AG10803 (cell line): ENCODE measurements around the gene PHLPP1.

Experiments
- DNase-seq: peaks from one replicate; pipeline ENCODE4 v3.0.0; 2010; ENCODE audit warnings: low read depth
- H3K4me3 ChIP-seq: 2 replicates; pipeline ENCODE4 v1.5.1; 2011; ENCODE audit warnings: mild to moderate bottlenecking, low read length, control low read depth
- TF ChIP-seq, protein P1 (sequence below): conservative IDR thresholded peaks from 2 replicates; pipeline ENCODE4 v1.5.1; 2011; ENCODE audit warnings: mild to moderate bottlenecking, low read length, control low read depth, inconsistent platforms

Gene PHLPP1

DNA sequence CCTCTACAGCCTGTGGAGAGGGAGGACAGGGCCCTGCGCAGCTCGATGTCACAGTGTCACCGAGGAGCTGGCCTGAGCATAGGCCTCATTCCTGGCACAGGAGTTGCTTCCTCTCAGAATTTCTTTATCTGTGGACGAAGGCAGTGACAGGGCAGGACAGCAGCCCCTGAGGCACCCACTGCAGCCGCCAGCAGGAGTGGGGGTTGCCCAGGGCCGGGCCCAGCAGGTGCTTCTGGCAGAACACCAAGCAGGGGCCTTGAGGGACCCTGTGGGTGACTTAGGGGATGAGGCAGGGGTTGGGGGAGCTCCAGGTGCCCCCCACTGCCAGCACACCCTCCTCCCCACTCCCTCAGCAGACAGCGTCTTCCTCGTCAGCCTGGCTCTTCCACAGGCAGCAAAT is 290.0 kb downstream of the PHLPP1 start:
- no peak overlapping the region for H3K4me3 ChIP-seq
- TF ChIP-seq, protein P1, sequence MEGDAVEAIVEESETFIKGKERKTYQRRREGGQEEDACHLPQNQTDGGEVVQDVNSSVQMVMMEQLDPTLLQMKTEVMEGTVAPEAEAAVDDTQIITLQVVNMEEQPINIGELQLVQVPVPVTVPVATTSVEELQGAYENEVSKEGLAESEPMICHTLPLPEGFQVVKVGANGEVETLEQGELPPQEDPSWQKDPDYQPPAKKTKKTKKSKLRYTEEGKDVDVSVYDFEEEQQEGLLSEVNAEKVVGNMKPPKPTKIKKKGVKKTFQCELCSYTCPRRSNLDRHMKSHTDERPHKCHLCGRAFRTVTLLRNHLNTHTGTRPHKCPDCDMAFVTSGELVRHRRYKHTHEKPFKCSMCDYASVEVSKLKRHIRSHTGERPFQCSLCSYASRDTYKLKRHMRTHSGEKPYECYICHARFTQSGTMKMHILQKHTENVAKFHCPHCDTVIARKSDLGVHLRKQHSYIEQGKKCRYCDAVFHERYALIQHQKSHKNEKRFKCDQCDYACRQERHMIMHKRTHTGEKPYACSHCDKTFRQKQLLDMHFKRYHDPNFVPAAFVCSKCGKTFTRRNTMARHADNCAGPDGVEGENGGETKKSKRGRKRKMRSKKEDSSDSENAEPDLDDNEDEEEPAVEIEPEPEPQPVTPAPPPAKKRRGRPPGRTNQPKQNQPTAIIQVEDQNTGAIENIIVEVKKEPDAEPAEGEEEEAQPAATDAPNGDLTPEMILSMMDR: no peak
- no peak for DNase-seq

GRCh38 chr18:63007231-63007630 is 291.9 kb downstream of the PHLPP1 start:
- TF ChIP-seq, protein P1: no peak
- no peak for DNase-seq
- H3K4me3 ChIP-seq: no peak overlapping the region

DNA sequence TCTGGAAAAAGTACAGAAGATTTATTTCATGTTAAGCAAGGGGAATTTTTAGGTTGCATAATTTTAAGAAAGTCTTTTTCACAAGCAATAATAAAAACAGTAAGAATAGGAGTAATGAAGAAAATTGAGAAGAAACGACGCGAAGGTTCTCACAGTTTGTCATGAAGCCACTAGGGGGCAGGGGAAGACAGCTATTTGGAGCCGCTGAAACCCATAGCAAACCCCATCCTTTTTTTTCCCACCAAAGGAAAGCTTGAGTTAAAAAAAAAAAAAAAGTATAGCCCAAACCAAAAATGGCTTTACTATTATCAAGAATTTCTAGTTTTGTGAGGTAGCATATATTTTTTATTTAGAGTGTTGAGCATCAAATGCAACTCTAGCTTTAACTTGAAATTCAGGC is 300.9 kb downstream of the PHLPP1 start:
- TF ChIP-seq, protein P1: peak; percentile 91
- DNase-seq: peak; percentile 64
- H3K4me3 ChIP-seq: no peak overlapping the region

DNA sequence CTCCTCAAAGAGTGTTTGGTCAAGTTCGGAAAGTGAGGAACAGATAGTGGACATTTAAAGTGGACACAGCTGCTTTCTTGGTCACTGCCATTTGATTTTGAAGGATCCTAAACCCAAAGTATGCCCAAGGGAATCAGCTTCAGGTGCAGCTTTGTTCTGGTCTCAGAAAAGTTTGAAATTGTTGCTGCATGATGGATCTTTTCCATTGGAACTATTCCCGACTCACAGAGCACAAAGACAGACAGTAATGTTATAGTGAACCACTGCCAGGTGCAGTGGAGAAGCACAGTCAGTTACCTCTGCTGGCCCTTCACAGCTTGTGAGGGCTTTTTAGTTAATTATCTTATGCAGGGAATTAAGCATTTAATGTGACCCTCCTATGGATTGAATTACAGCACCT is 301.7 kb downstream of the PHLPP1 start:
- TF ChIP-seq, protein P1: no peak
- DNase-seq: no peak
- H3K4me3 ChIP-seq: no peak overlapping the region

DNA sequence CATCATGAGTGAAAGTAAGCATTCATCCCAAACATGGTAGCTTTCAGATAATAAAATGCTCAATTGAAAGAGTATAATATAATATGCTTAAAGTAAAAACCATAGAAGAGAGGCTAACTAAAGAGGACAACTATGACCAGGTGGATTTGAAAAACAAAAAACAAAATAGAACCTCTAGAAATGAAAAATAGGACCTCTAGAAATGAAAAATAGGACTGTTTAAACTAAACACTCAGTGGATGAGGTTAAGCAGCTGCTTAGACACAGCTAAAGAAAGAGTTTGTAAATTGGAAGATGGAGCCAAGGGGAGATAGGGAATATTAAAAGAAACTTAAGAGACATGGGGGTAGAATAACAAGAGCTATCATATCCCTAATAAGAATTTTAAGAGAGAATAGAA is 302.6 kb downstream of the PHLPP1 start:
- no peak overlapping the region for H3K4me3 ChIP-seq
- TF ChIP-seq, protein P1: no peak
- DNase-seq: no peak

- no peak for DNase-seq
- TF ChIP-seq, protein P1: peak; percentile 19
- H3K4me3 ChIP-seq: no peak overlapping the region
Observed at GRCh38 chr18:63022429-63023022, 307.2 kb downstream of the PHLPP1 start.

DNA sequence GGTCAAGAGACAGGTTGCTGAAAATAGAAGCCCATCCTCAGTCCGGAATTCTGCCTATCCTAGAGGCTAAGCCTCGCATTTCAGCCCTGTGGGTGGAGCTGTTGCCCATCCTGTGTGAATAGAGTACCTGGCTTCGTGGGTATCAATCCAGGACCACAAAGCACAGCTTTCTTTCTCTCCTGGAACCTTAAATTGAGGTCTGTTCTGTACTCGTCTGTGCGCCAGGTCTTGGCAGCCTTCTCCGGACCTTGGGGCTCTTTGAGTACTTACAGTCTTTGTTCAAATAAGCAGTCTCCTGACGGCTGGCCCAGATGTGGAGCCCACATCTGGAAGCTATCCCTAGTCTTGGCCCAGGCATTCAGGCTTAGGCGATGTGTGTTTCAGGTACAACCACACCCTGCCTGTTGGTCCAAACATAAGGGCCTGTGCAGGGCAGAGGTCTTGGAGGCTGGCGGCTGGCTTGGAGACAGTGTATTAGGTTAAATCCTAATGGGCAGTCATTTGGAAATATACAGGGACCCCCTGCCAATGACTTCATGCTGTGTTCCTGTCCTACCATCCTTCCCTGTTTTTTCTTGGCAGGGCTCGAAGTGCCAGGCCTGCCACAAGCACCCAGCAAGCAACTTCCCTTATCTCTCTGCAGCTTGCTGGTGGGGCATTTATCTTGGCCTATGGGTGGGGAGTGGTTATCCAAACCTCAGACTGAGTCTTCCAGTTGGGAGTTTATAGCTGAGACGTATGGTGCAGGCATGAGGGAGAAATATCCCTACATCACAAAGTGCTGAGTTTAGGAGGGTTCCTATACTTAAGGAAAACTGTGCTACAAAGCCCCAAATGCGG is 310.1 kb downstream of the PHLPP1 start:
- TF ChIP-seq, protein P1: no peak; the same call in 1 of the 2 replicates
- H3K4me3 ChIP-seq: no peak overlapping the region
- DNase-seq: no peak
